Hepatocyte (in vitro differentiated cells): ENCODE data around the gene NENF. TPM values are rescaled to one million over a fixed set of nuclear protein-coding genes. Genes with fewer than 3 reads are reported as not detected.
A peak's percentile ranks its signal among the peaks of the same experiment; 100 is the strongest.

Experiments used
- DNase-seq: peaks from one replicate; pipeline ENCODE4 v3.0.0-alpha.2; 2016; ENCODE audit warnings: low spot score
- H2AFZ ChIP-seq: fragments of 200-600 bp; sonication (generic); 2 replicates; pipeline ENCODE4 v1.6.0; 2016; ENCODE audit warnings: antibody characterized with exemption, mild to moderate bottlenecking
- H3K27ac ChIP-seq: fragments of 200-600 bp; sonication (generic); 2 replicates; pipeline ENCODE4 v1.5.1; 2016; ENCODE audit warnings: mild to moderate bottlenecking
- H3K27me3 ChIP-seq: fragments of 200-600 bp; sonication (generic); 2 replicates; pipeline ENCODE4 v1.6.1; 2016
- H3K36me3 ChIP-seq: fragments of 200-600 bp; sonication (generic); replicated peaks from 2 replicates; pipeline ENCODE4 v1.5.1; 2016; ENCODE audit warnings: low read depth; ENCODE audit not compliant: insufficient read depth
- H3K4me1 ChIP-seq: fragments of 200-600 bp; sonication (generic); 2 replicates; pipeline ENCODE4 v1.5.1; 2016; ENCODE audit warnings: mild to moderate bottlenecking, moderate library complexity; ENCODE audit not compliant: insufficient read depth
- H3K4me2 ChIP-seq: fragments of 200-600 bp; sonication (generic); 2 replicates; pipeline ENCODE4 v1.6.0; 2016
- H3K4me3 ChIP-seq: fragments of 200-600 bp; sonication (generic); 2 replicates; pipeline ENCODE4 v1.5.1; 2016; ENCODE audit warnings: mild to moderate bottlenecking
- H3K79me2 ChIP-seq: fragments of 200-600 bp; sonication (generic); 2 replicates; pipeline ENCODE4 v1.6.0; 2017; ENCODE audit warnings: mild to moderate bottlenecking
- H3K9me2 ChIP-seq: fragments of 200-600 bp; sonication (generic); replicated peaks from 2 replicates; pipeline ENCODE4 v1.6.0; 2017; ENCODE audit warnings: mild to moderate bottlenecking; ENCODE audit not compliant: insufficient read depth
- H3K9me3 ChIP-seq: fragments of 200-600 bp; sonication (generic); 2 replicates; pipeline ENCODE4 v1.5.1; 2016; ENCODE audit warnings: low read depth, mild to moderate bottlenecking
- H4K20me1 ChIP-seq: fragments of 200-600 bp; sonication (generic); 2 replicates; pipeline ENCODE4 v1.6.0; 2016; ENCODE audit warnings: mild to moderate bottlenecking; ENCODE audit not compliant: insufficient read depth, poor library complexity, severe bottlenecking
- CTCF ChIP-seq: fragments of 200-600 bp; sonication (generic); IDR thresholded peaks from 2 replicates; pipeline ENCODE4 v1.5.1; 2016; ENCODE audit warnings: antibody characterized with exemption, mild to moderate bottlenecking; ENCODE audit not compliant: poor library complexity
- EZH2 ChIP-seq: fragments of 200-600 bp; sonication (generic); IDR thresholded peaks from 2 replicates; pipeline ENCODE4 v1.6.1; 2016; ENCODE audit warnings: antibody characterized with exemption, mild to moderate bottlenecking, borderline replicate concordance
- EZH2phosphoT487 ChIP-seq: fragments of 200-600 bp; sonication (generic); IDR thresholded peaks from one replicate; pipeline ENCODE4 v1.6.1; 2018; ENCODE audit warnings: antibody characterized with exemption, mild to moderate bottlenecking, low read depth, moderate library complexity; ENCODE audit not compliant: unreplicated experiment, severe bottlenecking
- WGBS: methylation state at CpG from one replicate; pipeline ENCODE4 v1.1.6; 2016; ENCODE audit warnings: low lambda C conversion rate; ENCODE audit errors: missing lambda C conversion rate; 5-methylcytosine and 5-hydroxymethylcytosine counted together
- polyA plus RNA-seq: library from polyadenylated mRNA; unstranded; fragments of >200 nt; fragmentation: Nextera tagmentation; extraction: Ambion mirVana; gene quantifications from 2 replicates; pipeline ENCODE4 v1.2.1, GENCODE V29; 2016
- total RNA-seq: library from RNA; depleted of rRNA; stranded (reverse); fragments of >200 nt; gene quantifications from 2 replicates; pipeline ENCODE4 v1.2.3, GENCODE V29; 2014

Gene NENF
- total and polyA plus RNA-seq, 2 experiments from 2014 or later = 52.3 to 115 TPM

DNA sequence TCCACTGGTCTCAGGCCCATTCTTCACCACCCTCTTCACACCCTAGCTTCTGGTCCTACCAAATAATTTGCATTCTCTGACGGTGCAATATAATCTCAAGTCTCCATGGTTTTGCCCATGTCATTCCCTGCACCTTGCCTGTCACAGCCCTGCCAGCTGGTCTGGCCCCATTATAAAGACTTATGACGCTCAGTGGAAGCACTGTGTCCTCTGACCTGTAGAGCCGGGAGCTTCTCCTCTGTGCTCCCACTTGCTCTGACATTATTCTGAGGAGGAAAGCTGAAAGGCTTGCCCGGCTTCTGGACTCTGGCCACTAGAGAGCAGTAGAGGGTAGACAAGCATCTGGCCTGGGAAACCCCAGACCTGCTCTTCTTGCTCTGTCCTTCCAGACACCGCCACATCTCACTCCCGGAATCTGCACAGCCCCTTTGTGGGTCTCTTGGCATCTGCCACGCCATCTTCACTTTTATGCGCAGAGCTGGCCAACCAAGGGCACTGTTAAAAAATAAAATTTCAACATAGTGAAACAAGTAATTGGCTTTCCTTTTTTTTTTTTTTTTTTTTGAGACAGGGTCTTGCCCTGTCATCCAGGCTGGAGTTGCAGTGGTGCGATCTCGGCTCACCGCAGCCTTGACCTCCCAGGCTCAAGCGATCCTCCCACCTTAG is 44.4 kb downstream of the NENF start:
- no peaks in the 10 kb centered on the region for H3K36me3 ChIP-seq
- no peak overlapping the region for H2AFZ ChIP-seq
- no peak overlapping the region for H3K4me2 ChIP-seq
- no peaks in the 10 kb centered on the region for H4K20me1 ChIP-seq
- no peak overlapping the region for H3K27ac ChIP-seq
- H3K79me2 ChIP-seq = no peaks in the 10 kb centered on the region
- H3K9me3 ChIP-seq = no peaks in the 10 kb centered on the region
- peaks cover 5% of the 10 kb centered on the region for H3K4me1 ChIP-seq
- no peak for TF ChIP-seq EZH2phosphoT487
- no peak for TF ChIP-seq EZH2
- peak; percentile 88 for TF ChIP-seq CTCF
- no peaks in the 10 kb centered on the region for H3K27me3 ChIP-seq
- no peaks in the 10 kb centered on the region for H3K9me2 ChIP-seq
- 45% methylated on average over 12 of the region's 12 CpGs for WGBS
- H3K4me3 ChIP-seq = no peak overlapping the region
- peak; percentile 93 for DNase-seq

- Histone ChIP-seq H3K4me2 (no peak overlapping the region), H3K79me2 (no peaks in the 10 kb centered on the region), H3K27me3 (no peaks in the 10 kb centered on the region), H2AFZ (no peak overlapping the region), H3K4me3 (no peak overlapping the region), H3K9me2 (no peaks in the 10 kb centered on the region), H3K27ac (peak overlapping the region; percentile 4), H3K9me3 (no peaks in the 10 kb centered on the region), H3K36me3 (no peaks in the 10 kb centered on the region), H3K4me1 (peaks cover 9% of the 10 kb centered on the region), H4K20me1 (no peaks in the 10 kb centered on the region)
- DNase-seq = no peak
- no peak for TF ChIP-seq CTCF
- TF ChIP-seq EZH2 = no peak
- TF ChIP-seq EZH2phosphoT487 = no peak
- WGBS = 76% methylated on average over 8 of the region's 8 CpGs
Measured at GRCh38 chr1:212477680-212478466, 45.2 kb downstream of the NENF start.

DNA sequence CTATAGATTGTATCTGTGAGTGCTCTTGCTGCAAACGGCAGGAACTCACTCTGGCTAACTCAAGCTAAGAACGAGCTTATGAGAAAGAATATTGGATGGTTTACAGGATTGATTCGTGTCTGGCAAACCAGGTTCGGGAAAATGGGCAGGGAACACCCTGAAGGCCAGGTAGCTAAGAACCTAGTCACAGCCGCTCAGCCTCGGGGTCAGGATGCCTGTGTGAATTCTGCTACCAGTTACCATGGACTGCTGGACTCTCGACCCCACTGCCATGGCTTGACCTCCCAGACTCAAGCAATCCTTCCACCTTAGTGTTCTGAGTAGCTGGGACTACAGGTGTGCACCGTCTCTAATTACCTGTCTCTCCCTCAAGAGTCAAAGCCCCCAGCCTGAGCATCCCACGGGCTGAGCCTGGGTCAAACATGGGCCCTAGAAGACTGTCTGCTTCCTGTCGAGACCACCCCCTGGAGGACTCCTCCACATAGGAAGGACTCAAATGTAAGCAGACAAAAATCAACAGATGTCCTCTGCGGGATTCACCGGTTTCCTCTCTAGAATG is 45.8 kb downstream of the NENF start:
- 86% methylated on average over 12 of the region's 12 CpGs for WGBS
- H3K27ac ChIP-seq = peak overlapping the region; percentile 4

More for the DNA sequence above, 45.8 kb downstream of the NENF start:
- DNase-seq = no peak
- Histone ChIP-seq H2AFZ (no peak overlapping the region), H3K27me3 (no peaks in the 10 kb centered on the region), H3K79me2 (no peaks in the 10 kb centered on the region), H3K9me3 (no peaks in the 10 kb centered on the region), H3K9me2 (no peaks in the 10 kb centered on the region), H3K36me3 (no peaks in the 10 kb centered on the region), H3K4me2 (no peak overlapping the region), H3K4me3 (no peak overlapping the region), H4K20me1 (no peaks in the 10 kb centered on the region), H3K4me1 (peaks cover 13% of the 10 kb centered on the region)
- TF ChIP-seq EZH2phosphoT487 = no peak
- TF ChIP-seq CTCF = no peak
- no peak for TF ChIP-seq EZH2
